Dedifferentiated amniotic fluid mesenchymal stem cell (primary cell): ENCODE measurements around the gene TFEB.

Experiments
- DNase-seq: peaks from one replicate; pipeline ENCODE4 v3.0.0-alpha.2; 2016; ENCODE audit errors: extremely low spot score

The TFEB gene

GRCh38 chr6:41735427-41736185 lies at the start of gene TFEB:
TFEB (minus strand) TSS chr6:41735608; CDS start chr6:41691213, 44,395 bp downstream.
- DNase-seq: peak; percentile 91

GRCh38 chr6:41784581-41785171 lies 49.3 kb upstream of the TFEB start:
- no peak for DNase-seq

- DNase-seq: no peak
Measured at GRCh38 chr6:41783106-41783780, 47.8 kb upstream of the TFEB start.

GRCh38 chr6:41781366-41781730 lies 45.9 kb upstream of the TFEB start:
- DNase-seq: no peak

GRCh38 chr6:41780551-41781365 lies 45.4 kb upstream of the TFEB start, which contains the start of gene PRICKLE4:
PRICKLE4 (plus strand) TSS chr6:41780782; CDS start chr6:41783474, 2,692 bp downstream.
- DNase-seq: no peak

- DNase-seq: peak; percentile 92
Measured at GRCh38 chr6:41779788-41780550, 44.6 kb upstream of the TFEB start, which contains the start of gene FRS3. FRS3 (minus strand) TSS chr6:41779900; CDS start chr6:41776987, 2,913 bp downstream.

- no peak for DNase-seq
Measured at GRCh38 chr6:41779336-41779735, 43.9 kb upstream of the TFEB start.

GRCh38 chr6:41778895-41779294 lies 43.5 kb upstream of the TFEB start:
- no peak for DNase-seq

GRCh38 chr6:41777551-41778285 lies 42.3 kb upstream of the TFEB start:
- DNase-seq: no peak

- DNase-seq: no peak
Measured at GRCh38 chr6:41775293-41775882, 40.0 kb upstream of the TFEB start.

GRCh38 chr6:41774841-41775240 lies 39.4 kb upstream of the TFEB start:
- no peak for DNase-seq

- no peak for DNase-seq
Measured at GRCh38 chr6:41771058-41771983, 35.9 kb upstream of the TFEB start.

- no peak for DNase-seq
Measured at GRCh38 chr6:41770381-41771057, 35.1 kb upstream of the TFEB start.

- no peak for DNase-seq
Measured at GRCh38 chr6:41769376-41769775, 34.0 kb upstream of the TFEB start.

- DNase-seq: no peak
Measured at GRCh38 chr6:41768545-41769308, 33.3 kb upstream of the TFEB start.

GRCh38 chr6:41767112-41767833 lies 31.9 kb upstream of the TFEB start:
- DNase-seq: peak; percentile 93
